ENCODE data around the gene JUN. TPM values are rescaled to one million over a fixed set of nuclear protein-coding genes. Genes with fewer than 3 reads are reported as not detected.
A peak's percentile ranks its signal among the peaks of the same experiment; 100 is the strongest.

The JUN gene
- total RNA-seq, 2 donors from 2014 or later, result 15.1 to 16.3 TPM

GRCh38 chr1:58781541-58782177 lies 2.2 kb downstream of the JUN start:
- Mint-ChIP-seq H3K27me3 (ENCODE audit: insufficient read depth) (peaks cover 21% of the 10 kb centered on the region), H3K9me3 (no peaks in the 10 kb centered on the region), H3K4me3 (peak overlapping the region; percentile 85), H3K36me3 (ENCODE audit: low read depth) (no peaks in the 10 kb centered on the region), H3K27ac (no peak overlapping the region), H3K4me1 (peaks cover 30% of the 10 kb centered on the region)
- no peak overlapping the region for H3K27ac ChIP-seq (ENCODE audit: low read depth, low read length)
- no peaks in the 10 kb centered on the region for H3K36me3 ChIP-seq (ENCODE audit: control insufficient read depth, insufficient read depth, low read length)
- H3K9ac ChIP-seq (ENCODE audit: extremely low read depth, low read length, poor library complexity, severe bottlenecking), result peak overlapping the region; percentile 98
- H3K4me3 ChIP-seq (ENCODE audit: low read length), result peak overlapping the region; percentile 90
- DNase-seq, result peak; percentile 66
- no peaks in the 10 kb centered on the region for H3K27me3 ChIP-seq (ENCODE audit: control insufficient read depth, insufficient read depth, low read length, poor library complexity, severe bottlenecking)
- 3 to 6% methylated on average over 26 to 31 of the region's 32 CpGs for WGBS, 2 experiments (ENCODE audit: insufficient coverage in 1 of 2, insufficient read length in 1 of 2)
- TF ChIP-seq CTCF (conservative IDR thresholded peaks at IDR 0.05), result peak; percentile 51
- H3K9me3 ChIP-seq (ENCODE audit: control insufficient read depth, low read length), result no peaks in the 10 kb centered on the region
- H3K4me1 ChIP-seq (ENCODE audit: control insufficient read depth, insufficient read depth, low read length), result peaks cover 4% of the 10 kb centered on the region

- H3K36me3 ChIP-seq (ENCODE audit: control insufficient read depth, insufficient read depth, low read length), result no peaks in the 10 kb centered on the region
- Mint-ChIP-seq H3K36me3 (ENCODE audit: low read depth) (no peaks in the 10 kb centered on the region), H3K4me1 (peaks cover 30% of the 10 kb centered on the region), H3K27me3 (ENCODE audit: insufficient read depth) (peaks cover 26% of the 10 kb centered on the region), H3K27ac (no peak overlapping the region), H3K4me3 (peak overlapping the region; percentile 85), H3K9me3 (no peaks in the 10 kb centered on the region)
- peak overlapping the region; percentile 98 for H3K9ac ChIP-seq (ENCODE audit: extremely low read depth, low read length, poor library complexity, severe bottlenecking)
- TF ChIP-seq CTCF (conservative IDR thresholded peaks at IDR 0.05), result no peak
- no peak for DNase-seq
- H3K9me3 ChIP-seq (ENCODE audit: control insufficient read depth, low read length), result no peaks in the 10 kb centered on the region
- peak overlapping the region; percentile 90 for H3K4me3 ChIP-seq (ENCODE audit: low read length)
- WGBS, 2 experiments (ENCODE audit: insufficient coverage in 1 of 2, insufficient read length in 1 of 2), result 14% methylated on average over 1 of the region's 2 CpGs; no CpG with 5 or more reads in 1 of the 2 experiments
- peaks cover 4% of the 10 kb centered on the region for H3K4me1 ChIP-seq (ENCODE audit: control insufficient read depth, insufficient read depth, low read length)
- H3K27me3 ChIP-seq (ENCODE audit: control insufficient read depth, insufficient read depth, low read length, poor library complexity, severe bottlenecking), result no peaks in the 10 kb centered on the region
- no peak overlapping the region for H3K27ac ChIP-seq (ENCODE audit: low read depth, low read length)
Measured at GRCh38 chr1:58780836-58781452, 2.9 kb downstream of the JUN start.

- Mint-ChIP-seq H3K27me3 (ENCODE audit: insufficient read depth) (peaks cover 26% of the 10 kb centered on the region), H3K27ac (no peak overlapping the region), H3K36me3 (ENCODE audit: low read depth) (no peaks in the 10 kb centered on the region), H3K4me3 (peak overlapping the region; percentile 85), H3K9me3 (no peaks in the 10 kb centered on the region), H3K4me1 (peaks cover 30% of the 10 kb centered on the region)
- no peak for TF ChIP-seq CTCF (conservative IDR thresholded peaks at IDR 0.05)
- no peaks in the 10 kb centered on the region for H3K27me3 ChIP-seq (ENCODE audit: control insufficient read depth, insufficient read depth, low read length, poor library complexity, severe bottlenecking)
- no peak overlapping the region for H3K27ac ChIP-seq (ENCODE audit: low read depth, low read length)
- no peaks in the 10 kb centered on the region for H3K36me3 ChIP-seq (ENCODE audit: control insufficient read depth, insufficient read depth, low read length)
- peak overlapping the region; percentile 90 for H3K4me3 ChIP-seq (ENCODE audit: low read length)
- no peaks in the 10 kb centered on the region for H3K4me1 ChIP-seq (ENCODE audit: control insufficient read depth, insufficient read depth, low read length)
- DNase-seq, result no peak
- H3K9me3 ChIP-seq (ENCODE audit: control insufficient read depth, low read length), result no peaks in the 10 kb centered on the region
- H3K9ac ChIP-seq (ENCODE audit: extremely low read depth, low read length, poor library complexity, severe bottlenecking), result no peak overlapping the region
Measured at GRCh38 chr1:58780411-58780810, 3.4 kb downstream of the JUN start.
